ENCODE data around the gene PRUNE2. TPM values are rescaled to one million over a fixed set of nuclear protein-coding genes. Genes with fewer than 3 reads are reported as not detected.

PRUNE2 gene
- total RNA-seq, 1 donor from 2014 or later = 63.8 TPM

- Mint-ChIP-seq H3K36me3 (ENCODE audit: unreplicated experiment) (no peaks in the 10 kb centered on the region), H3K27me3 (ENCODE audit: unreplicated experiment) (no peaks in the 10 kb centered on the region), H3K4me1 (ENCODE audit: low read depth, unreplicated experiment) (no peaks in the 10 kb centered on the region), H3K27ac (ENCODE audit: unreplicated experiment) (no peak overlapping the region), H3K9me3 (ENCODE audit: unreplicated experiment) (peaks cover 2% of the 10 kb centered on the region), H3K4me3 (ENCODE audit: unreplicated experiment) (no peak overlapping the region)
- DNase-seq = no peak
- no peak for TF ChIP-seq CTCF (IDR thresholded peaks at IDR 0.05; ENCODE audit: partially characterized antibody, unreplicated experiment)
Measured at GRCh38 chr9:76573905-76574760, 331.8 kb downstream of the PRUNE2 start.

GRCh38 chr9:76573408-76573807 is 332.5 kb downstream of the PRUNE2 start:
- H3K9me3 Mint-ChIP-seq (ENCODE audit: unreplicated experiment) = peaks cover 2% of the 10 kb centered on the region
- DNase-seq = no peak
- H3K4me3 Mint-ChIP-seq (ENCODE audit: unreplicated experiment) = no peak overlapping the region
- no peaks in the 10 kb centered on the region for H3K27me3 Mint-ChIP-seq (ENCODE audit: unreplicated experiment)
- no peaks in the 10 kb centered on the region for H3K36me3 Mint-ChIP-seq (ENCODE audit: unreplicated experiment)
- TF ChIP-seq CTCF (IDR thresholded peaks at IDR 0.05; ENCODE audit: partially characterized antibody, unreplicated experiment) = no peak
- H3K27ac Mint-ChIP-seq (ENCODE audit: unreplicated experiment) = no peak overlapping the region
- no peaks in the 10 kb centered on the region for H3K4me1 Mint-ChIP-seq (ENCODE audit: low read depth, unreplicated experiment)

GRCh38 chr9:76572151-76572550 is 333.8 kb downstream of the PRUNE2 start:
- Mint-ChIP-seq H3K36me3 (ENCODE audit: unreplicated experiment) (no peaks in the 10 kb centered on the region), H3K4me3 (ENCODE audit: unreplicated experiment) (no peak overlapping the region), H3K4me1 (ENCODE audit: low read depth, unreplicated experiment) (no peaks in the 10 kb centered on the region), H3K27me3 (ENCODE audit: unreplicated experiment) (no peaks in the 10 kb centered on the region), H3K9me3 (ENCODE audit: unreplicated experiment) (peaks cover 2% of the 10 kb centered on the region), H3K27ac (ENCODE audit: unreplicated experiment) (no peak overlapping the region)
- TF ChIP-seq CTCF (IDR thresholded peaks at IDR 0.05; ENCODE audit: partially characterized antibody, unreplicated experiment) = no peak
- DNase-seq = no peak

GRCh38 chr9:76571743-76572146 is 334.2 kb downstream of the PRUNE2 start:
- Mint-ChIP-seq H3K27ac (ENCODE audit: unreplicated experiment) (no peak overlapping the region), H3K9me3 (ENCODE audit: unreplicated experiment) (peaks cover 2% of the 10 kb centered on the region), H3K4me1 (ENCODE audit: low read depth, unreplicated experiment) (no peaks in the 10 kb centered on the region), H3K4me3 (ENCODE audit: unreplicated experiment) (no peak overlapping the region), H3K27me3 (ENCODE audit: unreplicated experiment) (no peaks in the 10 kb centered on the region), H3K36me3 (ENCODE audit: unreplicated experiment) (no peaks in the 10 kb centered on the region)
- no peak for DNase-seq
- TF ChIP-seq CTCF (IDR thresholded peaks at IDR 0.05; ENCODE audit: partially characterized antibody, unreplicated experiment) = no peak

GRCh38 chr9:76571288-76571687 is 334.6 kb downstream of the PRUNE2 start:
- Mint-ChIP-seq H3K27ac (ENCODE audit: unreplicated experiment) (no peak overlapping the region), H3K36me3 (ENCODE audit: unreplicated experiment) (no peaks in the 10 kb centered on the region), H3K4me3 (ENCODE audit: unreplicated experiment) (peak overlapping the region; percentile 36), H3K9me3 (ENCODE audit: unreplicated experiment) (peaks cover 2% of the 10 kb centered on the region), H3K4me1 (ENCODE audit: low read depth, unreplicated experiment) (no peaks in the 10 kb centered on the region), H3K27me3 (ENCODE audit: unreplicated experiment) (no peaks in the 10 kb centered on the region)
- TF ChIP-seq CTCF (IDR thresholded peaks at IDR 0.05; ENCODE audit: partially characterized antibody, unreplicated experiment) = no peak
- DNase-seq = no peak
